PC-3 (cell line): ENCODE measurements around the gene DYNLT2. TPM values are rescaled to one million over a fixed set of nuclear protein-coding genes. Genes with fewer than 3 reads are reported as not detected.

Experiments used
- ATAC-seq: fragments of 200-7000 bp; cut with Tn5 transposase; 2 replicates; pipeline ENCODE4 v1.9.1; 2020; ENCODE audit warnings: mild to moderate bottlenecking, moderate library complexity
- BruUV-seq: library from RNA; stranded (reverse); fragments of 400-500 nt; replicated peaks from 2 replicates; lab custom pipeline; 2021; lab: Mats Ljungman, UMichigan
- CTCF ChIA-PET: fragments of 300-600 bp; sonication (Branson Sonifier 250); formaldehyde crosslinking; loops from one replicate; lab custom pipeline; 2022; ENCODE audit warnings: antibody characterized with exemption; lab: Charles Lee
- POLR2A ChIA-PET: fragments of 300-600 bp; sonication (Branson Sonifier 250); formaldehyde crosslinking; loops from one replicate; lab custom pipeline; 2022; ENCODE audit warnings: antibody characterized with exemption; ENCODE audit not compliant: unreplicated experiment; lab: Charles Lee
- DNase-seq: peaks from one replicate; pipeline ENCODE4 v3.0.0-alpha.2; 2015
- H2AFZ ChIP-seq: fragments of 300-600 bp; sonication (generic); 2 replicates; pipeline ENCODE4 v1.6.0; 2016; ENCODE audit warnings: antibody characterized with exemption, low read length
- H3F3A ChIP-seq: fragments of 300-600 bp; sonication (generic); one replicate; pipeline ENCODE4 v1.6.0; 2017; ENCODE audit warnings: antibody characterized with exemption, low read length, control low read depth, mild to moderate bottlenecking; ENCODE audit not compliant: unreplicated experiment
- H3K27ac ChIP-seq: fragments of 300-600 bp; sonication (generic); 2 replicates; pipeline ENCODE4 v1.5.1; 2016; ENCODE audit warnings: mild to moderate bottlenecking, low read length
- H3K27me3 ChIP-seq: fragments of 300-600 bp; sonication (generic); 2 replicates; pipeline ENCODE4 v1.6.1; 2016; ENCODE audit warnings: low read length, mixed read lengths
- H3K36me3 ChIP-seq: fragments of 300-600 bp; sonication (generic); 2 replicates; pipeline ENCODE4 v1.6.1; 2016; ENCODE audit warnings: low read depth, mixed run types, low read length, mixed read lengths
- H3K4me1 ChIP-seq: fragments of 300-600 bp; sonication (generic); 2 replicates; pipeline ENCODE4 v1.5.1; 2016; ENCODE audit warnings: low read length; ENCODE audit not compliant: insufficient read depth
- H3K4me2 ChIP-seq: fragments of 300-600 bp; sonication (generic); 2 replicates; pipeline ENCODE4 v1.6.0; 2016; ENCODE audit warnings: low read length
- H3K4me3 ChIP-seq: fragments of 300-600 bp; sonication (generic); 2 replicates; pipeline ENCODE4 v1.5.1; 2016; ENCODE audit warnings: mild to moderate bottlenecking, low read length, mixed read lengths
- H3K79me2 ChIP-seq: fragments of 300-600 bp; sonication (generic); 2 replicates; pipeline ENCODE4 v1.6.1; 2017; ENCODE audit warnings: low read length, mixed read lengths
- H3K9ac ChIP-seq: fragments of 300-600 bp; sonication (generic); 2 replicates; pipeline ENCODE4 v1.6.0; 2016; ENCODE audit warnings: mild to moderate bottlenecking, low read length
- H3K9me2 ChIP-seq: fragments of 300-600 bp; sonication (generic); replicated peaks from 2 replicates; pipeline ENCODE4 v1.6.1; 2016; ENCODE audit warnings: mixed run types, low read length, mixed read lengths
- H3K9me3 ChIP-seq: fragments of 300-600 bp; sonication (generic); 2 replicates; pipeline ENCODE4 v1.6.1; 2016; ENCODE audit warnings: low read length, mixed read lengths
- H4K20me1 ChIP-seq: fragments of 300-600 bp; sonication (generic); 2 replicates; pipeline ENCODE4 v1.6.1; 2016; ENCODE audit warnings: low read length, mixed read lengths
- EZH2 ChIP-seq: fragments of 300-600 bp; sonication (generic); IDR thresholded peaks from one replicate; pipeline ENCODE4 v1.6.1; 2017; ENCODE audit warnings: antibody characterized with exemption, mild to moderate bottlenecking, low read length; ENCODE audit not compliant: unreplicated experiment
- EZH2phosphoT487 ChIP-seq: fragments of 300-600 bp; sonication (generic); IDR thresholded peaks from 2 replicates; pipeline ENCODE4 v1.6.1; 2018; ENCODE audit warnings: mild to moderate bottlenecking, antibody characterized with exemption, low read length, borderline replicate concordance
- intact Hi-C: fragments of 100-400 bp; cut with micrococcal nuclease; formaldehyde crosslinking; loops from 2 replicates; pipeline ENCODE4 v1.9.0; 2023
- total RNA-seq: library from RNA; depleted of rRNA; stranded (reverse); fragments of >200 nt; gene quantifications from 2 replicates; pipeline ENCODE4 v1.2.3, GENCODE V29; 2014
- TF ChIP-seq, protein P1 (sequence below): fragments of 300-600 bp; sonication (generic); conservative IDR thresholded peaks from 2 replicates; pipeline ENCODE4 v1.5.1; 2017; ENCODE audit warnings: antibody characterized with exemption, low read depth, mild to moderate bottlenecking, low read length

Gene DYNLT2
- total RNA-seq, 1 experiment from 2014 or later: 0.51 TPM

DNA sequence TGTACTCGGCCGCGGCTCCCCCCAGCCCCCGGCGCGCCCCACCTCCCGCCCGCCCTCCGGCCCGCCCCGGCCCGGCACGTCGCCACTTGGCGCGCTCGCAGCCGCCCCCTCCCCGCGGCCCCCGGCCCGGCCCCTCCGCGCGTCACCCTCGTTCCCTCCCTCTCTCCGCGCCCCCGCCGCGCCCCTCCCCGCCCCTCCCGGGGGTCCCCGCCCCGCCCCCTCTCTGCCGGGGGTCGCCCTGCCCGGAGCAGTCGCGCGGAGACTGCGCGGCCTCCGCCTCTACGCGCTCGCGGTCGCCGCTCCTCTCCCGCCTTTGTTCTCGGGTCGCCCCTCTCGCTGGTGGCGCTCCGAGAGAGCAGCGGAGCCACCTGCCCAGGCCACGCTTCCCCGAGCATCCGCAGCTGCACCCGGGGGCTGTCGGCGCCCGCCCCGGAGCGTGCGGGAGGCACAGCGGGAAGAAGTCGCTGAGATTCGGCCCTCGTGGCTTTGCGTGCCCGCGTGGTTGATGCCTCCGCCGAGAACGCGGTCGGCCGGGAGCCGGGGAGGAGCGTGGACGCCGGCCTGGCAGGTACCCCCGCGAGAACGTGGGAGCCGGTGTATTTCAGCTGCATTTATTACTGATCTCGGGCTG is 26.8 kb downstream of the DYNLT2 start, which contains the start of gene PHF10:
Gene PHF10 (minus strand): TSS at position 7 of the 631 bp plus-strand sequence. CDS start 569 bp downstream, outside the sequence.
- peak within 1 kb of the TSS; percentile 81 for H3K27ac ChIP-seq
- peak within 1 kb of the TSS; percentile 93 for H3K4me2 ChIP-seq
- H3K36me3 ChIP-seq: no peaks in the 10 kb centered on the region
- H3K79me2 ChIP-seq: peaks cover 31% of the 10 kb centered on the region
- H3K9me2 ChIP-seq: no peaks in the 10 kb centered on the region
- CTCF ChIA-PET: no interaction called here
- BruUV-seq: no TSS peak
- POLR2A ChIA-PET: interaction anchor here (0.8 kb wide), 1 partner anchor 23 kb away, joined by 6 read pairs; no protein-coding TSS in a partner anchor
- TF ChIP-seq, protein P1, sequence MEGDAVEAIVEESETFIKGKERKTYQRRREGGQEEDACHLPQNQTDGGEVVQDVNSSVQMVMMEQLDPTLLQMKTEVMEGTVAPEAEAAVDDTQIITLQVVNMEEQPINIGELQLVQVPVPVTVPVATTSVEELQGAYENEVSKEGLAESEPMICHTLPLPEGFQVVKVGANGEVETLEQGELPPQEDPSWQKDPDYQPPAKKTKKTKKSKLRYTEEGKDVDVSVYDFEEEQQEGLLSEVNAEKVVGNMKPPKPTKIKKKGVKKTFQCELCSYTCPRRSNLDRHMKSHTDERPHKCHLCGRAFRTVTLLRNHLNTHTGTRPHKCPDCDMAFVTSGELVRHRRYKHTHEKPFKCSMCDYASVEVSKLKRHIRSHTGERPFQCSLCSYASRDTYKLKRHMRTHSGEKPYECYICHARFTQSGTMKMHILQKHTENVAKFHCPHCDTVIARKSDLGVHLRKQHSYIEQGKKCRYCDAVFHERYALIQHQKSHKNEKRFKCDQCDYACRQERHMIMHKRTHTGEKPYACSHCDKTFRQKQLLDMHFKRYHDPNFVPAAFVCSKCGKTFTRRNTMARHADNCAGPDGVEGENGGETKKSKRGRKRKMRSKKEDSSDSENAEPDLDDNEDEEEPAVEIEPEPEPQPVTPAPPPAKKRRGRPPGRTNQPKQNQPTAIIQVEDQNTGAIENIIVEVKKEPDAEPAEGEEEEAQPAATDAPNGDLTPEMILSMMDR: no peak
- TF ChIP-seq EZH2phosphoT487 (no peak), EZH2 (no peak)
- DNase-seq (peak; percentile 18), ATAC-seq (peak; percentile 35)
- intact Hi-C loops: loop anchor here (10.0 kb wide), 1 partner anchor 830 kb away; the partner anchor contains the start of genes PSMB1 and TBP
- H2AFZ ChIP-seq: peak within 1 kb of the TSS; percentile 70
- no peaks in the 10 kb centered on the region for H3K27me3 ChIP-seq
- H3K9ac ChIP-seq: peak within 1 kb of the TSS; percentile 86
- H3K4me3 ChIP-seq: peak within 1 kb of the TSS; percentile 77
- H3K9me3 ChIP-seq: no peaks in the 10 kb centered on the region
- peaks cover 13% of the 10 kb centered on the region for H3K4me1 ChIP-seq
- no peaks in the 10 kb centered on the region for H3F3A ChIP-seq
- peaks cover 4% of the 10 kb centered on the region; the same call in 1 of the 2 replicates for H4K20me1 ChIP-seq

DNA sequence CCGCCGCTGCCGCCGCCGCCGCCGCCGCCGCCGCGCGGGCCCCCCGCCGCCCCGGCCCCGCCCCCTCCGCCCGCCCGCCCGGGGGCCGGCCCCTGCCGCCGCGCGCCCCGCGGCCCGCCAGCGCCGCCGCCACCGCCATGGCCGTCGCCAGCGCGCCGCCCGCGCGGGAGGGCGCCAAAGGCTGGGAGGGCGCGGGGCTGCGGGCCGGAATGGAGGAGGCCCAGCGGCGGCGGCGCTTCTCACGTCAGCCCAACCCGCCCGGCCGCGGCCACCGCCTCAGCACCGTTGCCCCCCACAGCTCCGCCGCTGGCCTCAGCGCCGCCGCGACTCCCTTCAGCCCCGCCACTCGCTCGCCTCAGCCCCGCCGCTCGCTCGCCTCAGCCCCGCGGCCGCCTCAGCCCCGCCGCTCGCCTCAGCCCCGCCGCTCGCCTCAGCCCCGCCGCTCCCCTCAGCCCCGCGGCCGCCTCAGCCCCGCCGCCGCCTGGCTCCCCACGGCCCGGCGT is 27.3 kb downstream of the DYNLT2 start:
- Histone ChIP-seq H3F3A (no peaks in the 10 kb centered on the region), H3K4me1 (peaks cover 13% of the 10 kb centered on the region), H3K9me2 (no peaks in the 10 kb centered on the region), H3K27me3 (no peaks in the 10 kb centered on the region), H3K9me3 (no peaks in the 10 kb centered on the region), H3K27ac (no peak overlapping the region), H3K79me2 (peaks cover 35% of the 10 kb centered on the region), H4K20me1 (peaks cover 4% of the 10 kb centered on the region; the same call in 1 of the 2 replicates), H3K4me2 (no peak overlapping the region), H3K9ac (no peak overlapping the region), H3K4me3 (no peak overlapping the region), H2AFZ (no peak overlapping the region), H3K36me3 (no peaks in the 10 kb centered on the region)
- no TSS peak for BruUV-seq
- peak; percentile 9 for ATAC-seq
- ChIA-PET POLR2A (no interaction called here), CTCF (no interaction called here)
- TF ChIP-seq, protein P1: no peak
- TF ChIP-seq EZH2phosphoT487: no peak
- no peak for TF ChIP-seq EZH2
- intact Hi-C loops: loop anchor here (2.0 to 10.0 kb wide), 3 partner anchors 21 to 831 kb away; partner anchors contain the start of genes C6orf120, DYNLT2, ERMARD and PSMB1
- no peak for DNase-seq
